GM06990 (cell line): ENCODE data around the gene SIDT2.
"Not testable (repeated sequence)": the region's sequence is repeated elsewhere in the genome, so short reads cannot be mapped to it uniquely, and the experiment has no call there.

Source experiments
- DNase-seq: peaks from one replicate; pipeline ENCODE4 v3.0.0-alpha.2; 2011; ENCODE audit not compliant: insufficient read length; ENCODE audit errors: extremely low read depth
- H3K27me3 ChIP-seq: replicated peaks from 2 replicates; pipeline ENCODE4 v1.6.0; 2011; ENCODE audit warnings: low read length; ENCODE audit not compliant: control insufficient read depth, insufficient read depth
- H3K36me3 ChIP-seq: 2 replicates; pipeline ENCODE4 v1.5.1; 2011; ENCODE audit warnings: low read length; ENCODE audit not compliant: control insufficient read depth, insufficient read depth
- H3K4me3 ChIP-seq: replicated peaks from 2 replicates; pipeline ENCODE4 v1.5.1; 2011; ENCODE audit warnings: low read depth, mild to moderate bottlenecking, control low read depth, low read length
- CTCF ChIP-seq: IDR thresholded peaks from 2 replicates; pipeline ENCODE4 v1.5.1; 2011; ENCODE audit warnings: low read length, control low read depth, mild to moderate bottlenecking, inconsistent platforms; ENCODE audit not compliant: insufficient read depth, poor library complexity, severe bottlenecking

The SIDT2 gene

GRCh38 chr11:117178210-117179034, at the start of gene SIDT2:
Gene SIDT2, plus strand, starts transcription at chr11:117178743. Its CDS starts 521 bp downstream, at chr11:117179264.
- peaks cover 6% of the 10 kb centered on the region for H3K36me3 ChIP-seq
- DNase-seq: peak; percentile 91
- H3K4me3 ChIP-seq: peak within 1 kb of the TSS; percentile 85
- no peaks in the 10 kb centered on the region for H3K27me3 ChIP-seq
- no peak for TF ChIP-seq CTCF

- not testable (repeated sequence) for H3K36me3 ChIP-seq, H3K27me3 ChIP-seq, H3K4me3 ChIP-seq, DNase-seq
Measured at GRCh38 chr11:117130396-117130795, 48.1 kb upstream of the SIDT2 start.

- no peak for TF ChIP-seq CTCF
- Histone ChIP-seq H3K27me3 (no peaks in the 10 kb centered on the region), H3K36me3 (no peaks in the 10 kb centered on the region), H3K4me3 (no peak overlapping the region)
- no peak for DNase-seq
Measured at GRCh38 chr11:117130879-117131278, 47.7 kb upstream of the SIDT2 start.

GRCh38 chr11:117134431-117134830, 44.1 kb upstream of the SIDT2 start:
- no peak overlapping the region for H3K4me3 ChIP-seq
- no peak for TF ChIP-seq CTCF
- H3K27me3 ChIP-seq: no peaks in the 10 kb centered on the region
- no peak for DNase-seq
- no peaks in the 10 kb centered on the region for H3K36me3 ChIP-seq

DNA sequence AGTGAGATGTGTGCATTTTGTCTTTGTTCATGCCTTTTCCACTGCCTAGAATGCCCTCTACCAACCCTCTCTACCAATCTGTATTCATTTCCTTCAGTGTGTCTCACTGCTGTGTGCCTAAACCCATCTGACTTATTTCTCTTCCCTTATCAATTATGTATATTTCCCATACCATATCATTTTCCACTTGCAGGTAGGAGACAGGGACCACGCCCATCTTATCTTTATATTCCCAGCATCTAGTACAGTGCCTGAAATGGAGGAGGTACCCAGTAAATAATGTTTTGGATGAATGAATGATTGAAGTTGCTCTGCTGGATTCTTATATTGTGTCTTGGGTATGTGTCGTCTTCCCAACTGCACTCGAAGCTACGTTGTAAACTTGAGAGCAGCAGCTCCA, 43.6 kb upstream of the SIDT2 start:
- not testable (repeated sequence) for DNase-seq, H3K4me3 ChIP-seq, H3K36me3 ChIP-seq, H3K27me3 ChIP-seq

DNA sequence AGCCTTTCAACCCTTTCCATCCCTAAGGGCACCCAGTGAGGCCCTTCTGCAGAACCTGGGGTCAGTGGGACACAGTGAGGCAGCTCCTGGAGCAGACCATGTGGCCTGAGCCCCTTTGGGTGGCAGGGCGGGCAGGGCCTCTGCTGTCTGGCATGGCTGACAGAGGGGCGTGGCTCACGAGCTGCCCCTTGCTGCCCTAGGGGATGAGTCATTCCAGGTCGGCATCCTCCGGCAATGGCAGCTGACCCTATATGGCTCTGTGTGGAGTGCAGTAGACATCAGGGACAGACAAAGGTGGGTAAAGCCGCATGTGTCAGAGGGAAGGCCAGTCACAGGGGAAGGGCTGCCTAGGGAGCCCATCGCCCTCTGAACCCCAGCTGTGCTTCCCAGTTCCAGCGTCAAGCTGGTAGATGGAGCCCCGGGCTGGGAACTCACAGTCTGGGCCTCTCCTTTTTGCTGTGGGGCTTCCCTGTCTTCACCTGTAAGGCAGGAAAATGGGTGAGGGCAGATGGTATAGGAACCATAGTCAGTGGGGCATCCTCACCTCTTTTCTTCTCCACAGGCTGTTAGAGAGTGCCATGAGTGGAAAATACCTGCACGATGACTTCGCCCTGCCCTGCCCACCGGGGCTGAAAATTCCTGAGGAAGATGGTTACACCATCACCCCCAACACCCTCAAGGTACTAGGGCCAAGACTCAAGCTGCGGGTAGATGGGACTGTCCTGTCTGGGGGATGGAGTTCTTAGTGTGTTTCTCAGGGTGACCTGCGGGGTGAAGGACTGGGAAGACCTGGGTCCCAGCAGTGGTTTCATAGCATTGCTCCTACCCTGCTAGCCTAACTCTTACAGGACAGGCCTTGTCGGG, 41.1 kb upstream of the SIDT2 start:
- DNase-seq, H3K4me3 ChIP-seq, H3K36me3 ChIP-seq, H3K27me3 ChIP-seq: not testable (repeated sequence)

- Histone ChIP-seq H3K4me3 (peak overlapping the region; percentile 94), H3K36me3 (peaks cover 2% of the 10 kb centered on the region), H3K27me3 (no peaks in the 10 kb centered on the region)
- no peak for TF ChIP-seq CTCF
- no peak for DNase-seq
Measured at GRCh38 chr11:117143390-117143789, 35.2 kb upstream of the SIDT2 start.
